Activated CD8-positive, alpha-beta memory T cell treated with anti-CD3 and anti-CD28 coated beads, Interleukin-2, amount 50 U/mL, for 48 hours (primary cell): Measurements from ENCODE around the gene PPFIA2.

Source experiments
- DNase-seq: peaks from one replicate; pipeline ENCODE4 v3.0.0-alpha.2; 2020

PPFIA2 gene

DNA sequence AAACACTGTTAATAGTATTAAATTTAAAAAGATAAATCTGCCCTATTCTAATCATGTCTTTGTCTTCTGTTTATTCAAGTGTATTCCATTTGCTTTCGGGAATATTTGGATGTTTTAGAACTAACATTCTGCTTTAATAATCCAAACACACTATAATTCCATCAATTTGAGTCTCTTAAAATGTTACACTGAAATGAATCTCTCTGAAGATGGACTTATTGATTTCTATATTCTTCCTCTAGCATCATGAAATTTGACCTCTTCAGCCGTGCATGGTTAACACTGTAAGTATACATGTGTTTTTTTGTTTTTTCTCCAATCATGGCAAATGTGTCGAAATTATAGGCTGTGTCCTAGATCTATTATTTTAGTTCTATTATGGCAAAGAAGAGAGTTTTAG, 342.1 kb downstream of the PPFIA2 start:
- no peak for DNase-seq

DNA sequence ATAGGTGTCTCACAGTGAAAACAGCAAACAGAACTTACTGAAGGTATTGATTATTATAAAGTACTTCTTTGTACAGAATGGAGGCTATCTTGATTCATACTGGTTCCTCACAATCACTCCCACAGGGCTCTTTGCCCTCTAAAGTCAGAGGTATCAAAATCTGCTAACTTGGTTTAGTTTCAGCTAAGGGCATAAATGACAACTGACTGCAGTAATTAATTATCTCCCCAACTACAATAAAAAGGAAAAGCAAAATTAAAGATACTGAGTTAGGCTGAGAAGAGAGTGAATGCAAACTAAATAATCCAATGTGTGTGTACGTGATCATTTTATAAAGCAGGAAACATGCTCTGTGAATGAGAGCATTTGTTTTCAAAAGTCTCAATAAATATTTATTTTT, 342.6 kb downstream of the PPFIA2 start:
- DNase-seq, result no peak

DNA sequence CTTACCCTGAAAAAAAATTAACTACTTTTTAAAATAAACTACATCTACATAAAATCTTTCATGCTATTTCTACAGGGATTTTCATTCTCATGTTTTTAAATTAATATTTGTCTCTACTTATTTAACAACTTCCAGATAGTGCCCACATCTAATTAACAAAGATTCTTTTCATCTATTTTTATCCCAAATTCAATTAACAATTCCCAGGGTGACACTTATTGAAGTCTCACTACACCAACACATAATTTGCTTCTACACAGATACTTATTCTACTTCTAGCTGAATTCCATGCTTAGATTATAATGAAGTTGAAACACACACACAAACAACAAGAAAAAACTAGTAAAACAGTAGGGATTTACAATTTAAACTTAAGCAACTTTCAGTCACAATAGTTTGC, 344.7 kb downstream of the PPFIA2 start:
- no peak for DNase-seq

DNA sequence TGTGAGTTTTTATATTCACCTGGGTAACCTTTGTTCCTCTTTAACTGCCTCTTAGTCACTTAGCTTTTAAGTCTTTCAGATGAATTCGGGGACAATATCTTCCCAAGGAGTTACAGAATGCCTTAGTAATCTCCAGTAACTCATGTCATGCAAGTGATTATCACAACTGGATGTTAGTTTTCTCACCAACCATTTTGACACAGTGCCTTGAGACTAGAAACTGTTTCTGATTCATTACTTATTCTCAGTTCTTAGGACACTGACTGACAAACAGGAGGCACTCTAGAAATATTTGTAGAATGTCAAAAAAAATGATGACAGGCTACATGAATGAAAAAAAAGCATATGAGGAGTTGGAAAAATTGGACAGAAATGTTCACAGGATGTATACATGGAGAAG, 346.2 kb downstream of the PPFIA2 start:
- DNase-seq, result no peak

DNA sequence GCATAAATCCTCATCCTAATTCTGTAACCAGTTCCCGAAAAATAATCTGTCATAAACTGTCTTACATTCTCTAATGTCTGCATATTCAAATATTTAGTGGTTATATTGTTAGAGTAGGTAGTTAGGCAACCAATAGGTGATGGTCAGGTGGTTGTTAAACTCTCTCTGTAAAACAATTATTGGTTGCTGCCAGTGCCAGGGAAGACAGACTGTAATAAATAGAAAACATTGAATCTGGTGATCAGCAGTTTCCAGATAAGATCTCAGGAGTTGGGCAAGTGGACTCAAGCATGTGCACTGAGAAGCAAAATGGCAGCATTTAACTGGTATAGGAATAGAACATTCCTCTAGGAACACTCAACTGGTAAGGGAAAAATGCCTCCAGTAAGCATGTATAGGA, 355.8 kb downstream of the PPFIA2 start:
- DNase-seq, result no peak

DNA sequence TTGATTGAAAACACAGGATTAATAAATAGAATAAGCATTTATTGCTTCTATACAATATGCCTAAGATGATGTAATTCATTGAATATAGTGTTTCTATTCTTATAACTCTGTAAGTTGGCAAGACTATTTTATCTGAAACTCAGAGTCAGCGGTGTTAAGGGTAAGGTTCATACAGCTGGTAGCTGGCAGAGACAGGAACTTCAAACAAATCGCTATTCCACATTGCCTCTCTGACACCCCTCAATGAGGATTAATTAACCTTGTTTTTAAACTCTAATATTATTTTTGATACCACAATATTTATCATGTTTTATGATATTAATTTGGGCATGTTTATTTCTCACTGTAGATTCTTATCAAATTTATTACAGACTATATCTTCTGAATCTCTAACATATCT, 357.9 kb downstream of the PPFIA2 start:
- DNase-seq, result no peak

DNA sequence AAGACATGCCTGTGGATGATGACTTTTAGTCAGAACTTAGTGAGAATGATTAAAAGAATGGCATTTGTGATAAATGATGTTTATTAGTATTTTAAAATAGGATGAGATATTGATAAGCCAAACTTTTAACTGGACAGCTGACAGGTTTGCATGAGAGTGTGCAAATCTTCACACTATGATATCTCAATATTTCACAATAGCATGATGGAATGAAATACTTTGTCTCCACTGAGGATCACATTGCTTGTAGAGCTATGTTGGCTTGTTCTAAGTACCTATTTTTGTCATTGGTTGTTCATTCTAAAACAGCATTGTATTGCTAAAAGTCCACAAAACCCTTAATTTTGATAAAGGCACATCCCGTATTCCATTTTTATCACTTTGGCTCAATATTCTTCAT, 359.1 kb downstream of the PPFIA2 start:
- DNase-seq, result no peak

DNA sequence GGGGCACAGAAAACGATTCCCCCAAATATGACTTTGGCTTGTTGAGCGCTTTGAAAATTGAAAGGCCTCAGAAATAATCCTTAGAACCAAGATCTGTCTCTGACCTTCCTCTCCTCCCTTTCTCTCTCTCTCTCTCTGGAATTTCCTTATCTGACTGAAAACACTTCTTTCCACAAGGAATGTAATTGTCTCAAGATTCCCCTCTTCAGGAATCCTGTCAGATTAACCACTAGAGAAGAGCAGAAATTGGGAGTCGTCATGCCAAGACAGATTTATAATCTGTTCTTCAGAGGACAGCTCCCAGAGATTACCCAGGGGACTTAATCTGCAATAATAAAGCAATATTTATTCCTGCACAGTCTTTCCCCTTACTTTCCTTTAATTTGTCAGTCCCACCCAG, 363.7 kb downstream of the PPFIA2 start:
- no peak for DNase-seq

DNA sequence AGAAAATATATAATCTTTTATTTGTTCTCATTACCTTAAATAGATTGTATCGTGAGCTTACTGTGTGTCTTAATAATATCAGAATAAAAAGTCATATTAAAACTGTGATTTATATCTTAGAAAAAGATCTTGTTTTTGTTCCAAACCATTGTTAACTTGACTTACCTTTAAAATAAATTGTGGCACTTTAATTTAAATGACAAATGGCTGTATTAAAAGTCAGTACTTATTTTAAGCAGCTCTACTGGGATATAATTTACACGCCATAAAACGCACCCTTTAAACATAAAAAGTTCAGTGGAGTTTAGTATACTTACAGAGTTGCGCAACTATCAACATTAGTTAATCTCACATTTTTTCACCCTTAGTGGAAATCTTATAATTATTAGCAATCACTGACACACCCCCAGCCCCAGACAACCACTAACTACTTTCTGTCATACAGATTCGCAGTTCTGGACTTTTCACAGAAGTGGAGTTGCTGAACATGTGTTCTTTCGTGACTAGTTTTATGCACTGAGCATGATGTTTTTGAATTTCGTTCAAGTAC, 369.5 kb downstream of the PPFIA2 start:
- DNase-seq, result no peak

DNA sequence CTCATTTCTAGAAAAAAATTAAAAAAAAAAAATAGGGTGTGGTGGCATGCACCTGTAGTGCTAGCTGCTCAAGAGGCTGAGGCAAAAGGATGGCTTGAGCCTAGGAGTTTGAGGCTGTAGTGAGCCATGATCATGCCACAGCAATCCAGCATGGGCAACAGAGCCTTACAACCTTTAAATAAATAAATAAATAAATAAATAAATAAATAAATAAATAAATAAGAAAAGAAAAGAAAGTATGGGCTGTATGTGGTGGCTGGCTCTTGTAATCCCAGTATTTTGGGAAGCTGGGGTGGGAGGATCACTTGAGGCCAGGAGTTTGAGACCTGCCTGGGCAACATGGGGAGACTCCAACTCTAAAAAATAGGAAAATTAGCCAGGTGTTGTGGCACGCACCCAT, 373.0 kb downstream of the PPFIA2 start:
- DNase-seq, result no peak

DNA sequence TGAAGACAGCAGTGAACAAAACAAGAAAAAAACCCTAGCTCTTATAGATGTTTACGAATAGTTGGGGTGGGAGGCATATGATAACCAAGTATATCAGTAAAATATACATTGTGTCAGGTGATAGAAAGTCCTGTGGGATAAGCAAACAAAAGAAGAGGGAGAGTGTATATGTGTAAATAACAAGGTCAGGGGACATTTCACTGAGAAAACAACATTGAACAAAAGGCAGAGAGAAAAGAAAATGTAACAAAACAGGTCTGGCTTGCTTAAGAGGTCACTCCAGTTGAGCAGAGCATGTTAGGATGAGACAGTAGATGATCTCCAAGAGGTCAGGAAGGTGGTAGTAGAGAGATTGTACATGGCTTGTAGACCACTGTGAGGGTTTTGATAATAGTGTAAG, 377.2 kb downstream of the PPFIA2 start:
- DNase-seq, result no peak

DNA sequence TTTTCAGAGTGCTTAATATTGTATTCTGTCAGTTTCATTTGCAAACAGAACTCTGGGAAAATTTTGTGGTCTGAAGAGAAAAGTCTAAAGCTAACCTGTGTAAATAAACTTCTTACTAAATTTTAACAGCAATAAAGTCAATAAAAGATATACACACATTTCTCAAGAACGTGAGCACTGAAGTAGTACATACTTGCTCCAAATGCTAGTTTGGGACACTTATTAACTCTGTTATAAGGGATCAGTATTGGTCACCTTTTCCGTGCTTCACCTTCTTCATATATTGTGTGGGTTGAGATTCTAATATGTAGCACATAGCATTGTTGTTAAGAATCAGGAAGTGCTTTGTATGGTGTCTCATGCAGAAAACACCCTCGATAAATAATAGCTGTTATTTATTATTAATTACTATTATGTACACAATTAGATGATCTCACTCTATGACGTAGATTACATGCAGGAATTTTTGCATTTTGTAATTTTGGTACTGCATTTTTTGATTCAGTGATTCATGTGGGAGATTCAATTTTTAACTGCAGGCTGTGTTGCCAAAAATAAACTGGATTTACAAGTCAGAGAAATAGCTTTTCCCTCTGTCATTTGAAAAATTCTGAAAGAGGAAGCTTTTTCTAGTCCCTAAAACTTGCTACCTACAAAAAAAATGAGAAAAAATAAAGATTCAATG, 380.4 kb downstream of the PPFIA2 start:
- no peak for DNase-seq

DNA sequence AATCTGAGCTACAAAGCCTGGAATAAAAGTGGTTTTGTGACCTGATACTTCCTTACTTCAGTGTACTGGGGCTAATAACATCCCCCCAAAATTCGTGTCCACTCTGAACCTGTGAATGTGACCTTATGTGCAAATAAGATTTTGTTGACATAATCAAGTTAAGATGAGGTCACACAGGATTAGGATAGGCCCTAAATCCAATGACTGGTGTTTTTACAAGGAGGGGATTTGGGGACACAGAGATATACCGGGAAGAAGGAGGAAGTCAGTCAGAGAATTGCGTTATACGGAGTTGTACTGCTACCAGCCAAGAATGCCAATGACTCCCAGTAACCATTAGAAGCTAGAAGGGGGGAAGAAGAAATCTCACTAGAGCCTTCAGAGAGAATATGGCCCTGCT, 381.4 kb downstream of the PPFIA2 start:
- no peak for DNase-seq

DNA sequence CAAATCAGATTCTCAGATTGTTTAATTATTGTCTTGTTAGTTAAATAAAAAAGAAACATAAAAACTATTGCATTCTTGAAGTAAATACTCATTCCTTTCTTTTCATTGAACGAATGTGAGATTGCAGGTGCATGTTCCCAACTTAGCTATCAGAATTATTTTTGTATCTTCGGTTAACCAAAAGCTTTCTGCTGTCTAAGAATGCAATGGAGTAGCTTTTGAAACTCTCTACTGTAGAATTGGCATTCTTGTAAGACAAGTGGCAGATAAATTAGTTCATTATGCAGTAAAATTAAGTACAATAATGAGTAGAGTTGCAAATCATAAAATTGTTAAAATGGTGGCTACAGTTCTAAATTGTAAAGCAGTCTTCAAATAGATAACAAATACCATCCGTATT, 383.2 kb downstream of the PPFIA2 start:
- DNase-seq, result no peak

DNA sequence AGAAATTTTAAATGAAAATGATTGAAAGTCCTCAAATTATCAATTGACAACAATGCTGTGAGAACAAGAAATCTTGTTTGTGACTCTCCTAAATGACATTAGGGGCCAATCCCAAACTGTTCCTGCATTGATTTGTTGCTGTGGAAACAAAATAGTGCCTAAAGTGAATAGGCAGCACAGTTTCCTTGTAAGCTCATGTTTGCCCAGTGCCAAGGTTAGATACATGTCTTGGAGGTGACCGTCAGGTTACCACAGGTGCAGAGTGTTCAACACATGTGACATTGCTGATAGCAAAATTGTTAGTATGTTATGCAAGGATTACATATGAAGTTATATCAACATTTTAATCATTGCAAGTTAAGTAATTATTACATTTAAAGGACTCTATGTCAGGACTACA, 388.7 kb downstream of the PPFIA2 start:
- DNase-seq, result no peak

DNA sequence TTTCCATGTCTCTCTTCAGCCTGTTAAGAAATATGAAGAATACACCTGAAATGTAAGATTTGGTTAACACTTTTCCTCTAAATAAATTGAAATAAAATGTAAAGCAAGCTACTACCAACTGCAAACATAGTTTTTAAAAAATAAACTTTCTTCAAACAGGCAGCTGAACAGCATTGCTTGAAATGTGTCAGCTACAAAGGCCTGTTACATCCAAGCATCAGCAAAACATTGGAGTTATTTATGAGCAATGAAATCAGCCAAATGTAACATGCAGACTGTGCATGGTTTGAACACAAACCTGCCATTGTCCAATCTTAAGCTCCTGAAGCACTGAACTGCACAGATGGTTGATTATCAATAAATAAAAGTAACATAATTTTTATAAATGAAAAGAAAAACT, 390.0 kb downstream of the PPFIA2 start:
- no peak for DNase-seq

DNA sequence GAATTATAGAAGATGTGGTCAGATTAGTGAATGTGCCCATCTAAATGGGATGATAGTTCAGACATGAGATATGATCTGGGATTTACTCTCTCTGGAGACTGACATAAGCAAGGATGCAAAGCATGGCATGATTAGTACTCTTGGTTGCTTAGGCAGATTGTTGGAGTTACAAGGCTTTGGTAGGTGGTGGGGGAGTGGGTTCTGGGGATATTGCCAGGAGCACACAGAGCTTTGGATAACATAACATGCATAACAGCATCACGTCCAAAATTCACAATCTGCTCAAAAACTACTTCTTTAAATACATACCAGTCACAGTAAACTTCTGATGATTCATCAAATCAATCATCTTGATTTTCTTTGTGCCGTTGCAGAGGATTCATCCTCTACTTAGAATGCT, 393.9 kb downstream of the PPFIA2 start:
- DNase-seq, result no peak

DNA sequence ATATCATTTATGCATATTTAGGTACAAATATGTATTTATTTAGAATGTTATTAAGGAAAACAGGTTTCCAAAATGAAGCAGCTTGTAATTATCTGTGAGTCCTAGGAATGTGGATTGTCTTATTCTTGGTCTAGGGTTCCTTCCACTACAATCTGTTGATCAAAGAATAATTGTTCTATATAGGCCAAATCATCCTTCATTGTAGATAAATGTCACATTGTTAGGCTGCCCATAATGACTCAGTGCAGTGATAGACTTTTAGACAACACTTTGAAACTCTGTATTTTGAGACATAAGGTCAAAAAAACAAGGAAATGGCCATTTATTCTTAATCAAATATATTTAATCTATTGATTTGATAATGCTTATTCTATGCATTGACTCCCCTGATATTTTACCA, 398.2 kb downstream of the PPFIA2 start:
- no peak for DNase-seq

DNA sequence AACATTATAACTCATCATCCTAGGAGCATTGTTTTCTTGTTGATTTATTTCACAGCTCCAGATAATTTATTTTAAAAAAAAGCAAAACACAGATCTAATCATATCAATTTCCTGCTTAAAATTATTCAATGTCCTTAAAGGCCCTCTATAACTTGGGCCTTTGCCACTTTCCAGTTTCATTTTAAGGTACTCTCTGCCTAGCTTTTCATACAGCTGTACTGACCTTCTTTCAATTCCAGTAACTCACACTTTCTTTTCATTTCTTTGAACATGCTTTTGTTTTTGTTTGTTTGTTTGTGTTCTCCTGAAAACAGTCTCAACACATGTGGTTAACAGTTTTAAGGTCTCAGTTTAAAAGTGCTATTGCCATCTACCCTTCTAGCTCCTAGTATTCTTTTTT, 399.4 kb downstream of the PPFIA2 start:
- DNase-seq, result no peak

DNA sequence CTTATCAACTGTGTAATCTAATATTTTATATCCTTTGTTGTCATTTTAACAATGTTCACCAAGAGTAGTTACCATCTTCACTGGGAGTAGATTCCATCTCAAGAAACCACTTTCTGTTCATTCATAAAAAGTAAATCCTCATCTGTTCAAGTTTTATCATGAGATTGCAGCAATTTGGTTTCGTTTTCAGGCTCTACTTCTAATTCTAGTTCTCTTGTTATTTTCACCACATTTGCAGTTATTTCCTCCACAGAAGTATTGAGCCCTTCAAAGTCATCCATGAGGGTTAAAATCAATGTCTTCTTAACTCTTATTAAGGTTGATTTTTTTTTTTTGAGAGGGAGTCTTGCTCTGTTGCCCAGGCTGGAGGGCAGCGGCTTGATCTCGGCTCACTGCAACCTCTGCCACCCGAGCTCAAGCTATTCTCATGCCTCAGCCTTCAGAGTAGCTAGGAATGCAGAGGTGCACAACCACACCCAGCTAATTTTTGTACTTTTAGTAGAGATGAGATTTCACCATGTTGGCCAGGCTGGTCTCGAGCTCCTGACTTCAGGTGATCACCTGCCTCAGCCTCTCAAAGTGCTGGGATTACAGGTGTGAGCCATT, 404.7 kb downstream of the PPFIA2 start:
- DNase-seq, result no peak

DNA sequence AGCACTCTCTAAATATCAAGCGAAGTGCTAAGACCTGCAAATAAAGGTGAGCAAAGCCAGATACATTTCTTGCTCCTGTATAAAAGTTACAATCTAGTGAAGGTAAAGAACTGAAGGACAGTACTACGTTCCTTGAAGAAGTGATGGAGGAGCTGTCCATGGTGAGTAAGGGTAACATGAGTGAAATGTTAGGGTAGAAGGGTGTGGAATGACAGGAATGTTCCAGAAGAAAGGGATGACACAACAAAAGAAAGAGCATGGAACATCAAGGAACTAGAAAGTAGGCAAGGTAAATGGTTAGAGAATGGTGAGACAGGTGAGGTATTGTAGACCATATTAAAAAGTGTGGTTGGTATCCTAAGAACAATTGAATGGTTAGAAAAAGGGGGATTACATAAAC, 408.8 kb downstream of the PPFIA2 start:
- no peak for DNase-seq

DNA sequence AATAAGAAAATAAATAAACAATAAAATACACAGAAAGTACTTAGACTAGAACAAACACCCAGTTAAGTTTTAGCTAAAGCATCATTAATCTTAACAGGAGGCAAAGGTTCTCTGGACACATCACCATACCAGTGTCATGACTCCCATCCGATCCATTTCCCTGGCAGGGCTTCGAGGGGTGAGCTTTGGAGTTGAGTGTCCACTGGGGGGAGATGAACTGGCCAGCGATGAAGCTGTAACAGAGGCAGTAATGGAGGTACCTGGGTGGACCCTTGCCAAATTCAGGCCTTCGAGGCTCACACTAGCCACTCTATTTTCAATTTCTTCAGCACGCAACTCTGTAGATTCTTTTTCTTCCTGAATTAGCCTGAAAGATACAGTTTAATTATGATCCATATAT, 411.7 kb downstream of the PPFIA2 start:
- no peak for DNase-seq

DNA sequence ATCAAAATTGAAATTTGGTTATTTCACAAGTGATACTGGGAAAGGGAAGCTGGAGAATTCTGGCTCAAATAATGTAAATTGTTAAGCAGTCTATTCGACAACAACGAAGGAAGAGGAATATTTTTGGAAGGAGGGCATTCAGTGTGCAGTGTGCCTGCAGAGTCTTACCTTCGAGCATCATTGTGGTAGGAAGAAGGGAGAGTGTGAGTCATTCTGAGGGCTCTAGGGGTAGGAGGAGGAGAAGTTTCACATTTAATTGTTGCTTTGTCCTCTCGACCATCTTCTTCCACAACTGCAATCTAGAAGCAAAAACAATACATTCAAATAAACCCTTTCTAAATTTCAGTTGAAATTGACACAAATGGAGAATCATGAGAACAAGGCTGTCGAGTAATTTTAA, 418.2 kb downstream of the PPFIA2 start:
- no peak for DNase-seq

DNA sequence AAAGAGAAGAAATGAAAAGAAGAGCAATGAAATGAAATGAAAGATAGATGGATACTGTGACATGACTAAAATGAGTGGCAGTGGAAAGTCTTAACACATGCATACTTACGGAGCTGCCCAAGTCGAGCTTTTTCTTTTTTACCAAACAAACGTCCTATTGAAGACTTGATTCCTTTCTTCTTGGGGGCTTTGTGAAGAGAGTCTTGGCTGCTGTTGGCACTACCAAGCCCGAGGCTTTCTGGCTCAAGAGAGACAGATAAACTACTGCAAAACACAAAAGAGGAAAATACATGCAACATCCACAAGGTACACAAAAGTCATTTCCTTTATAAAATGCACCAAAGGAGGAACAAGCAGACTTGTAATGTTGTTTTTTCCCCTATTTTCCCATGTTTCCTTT, 420.1 kb downstream of the PPFIA2 start:
- no peak for DNase-seq

DNA sequence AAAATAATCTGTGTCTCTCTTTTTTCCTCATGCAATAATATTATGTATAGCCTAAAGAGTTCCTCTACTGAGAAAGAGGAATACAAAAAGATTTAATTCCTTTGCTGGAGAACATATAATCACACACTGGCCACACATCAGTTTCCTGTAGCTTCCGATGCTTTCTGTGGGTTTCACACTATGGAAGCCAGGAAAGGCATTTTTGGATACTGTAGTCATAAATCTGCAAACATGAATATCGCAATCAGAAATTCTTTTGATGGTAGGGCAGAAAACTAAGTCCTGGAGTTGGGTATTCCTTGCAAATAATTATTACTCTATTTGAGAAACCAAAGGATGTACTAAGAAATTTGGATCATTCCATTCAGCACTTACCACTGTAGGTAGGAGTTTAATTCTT, 421.3 kb downstream of the PPFIA2 start:
- DNase-seq, result no peak
